Measurements from ENCODE around the gene GSS.

- TF ChIP-seq CTCF (IDR thresholded peaks at IDR 0.05) (no peak), POLR2A (IDR thresholded peaks at IDR 0.05) (no peak)
Measured at GRCh38 chr20:34970193-34970840, 14.7 kb upstream of the GSS start.

All from gastroesophageal sphincter (tissue), 3 donors.